HG02884 (cell line): ENCODE results near the gene ZNF12.
"Not testable (repeated sequence)": the region's sequence is repeated elsewhere in the genome, so short reads cannot be mapped to it uniquely, and the experiment has no call there.

Experiments
- ATAC-seq: cut with Tn5 transposase; IDR thresholded peaks from one replicate; pipeline ENCODE4 v1.9.1; 2021; ENCODE audit warnings: mild to moderate bottlenecking, moderate library complexity; ENCODE audit not compliant: unreplicated experiment

The ZNF12 gene

GRCh38 chr7:6706666-6707407 lies at the start of gene ZNF12:
Gene ZNF12, minus strand, starts transcription at chr7:6706947. Its CDS starts 1,774 bp downstream, at chr7:6705173.
- peak; percentile 87 for ATAC-seq

GRCh38 chr7:6753964-6754363 lies 47.2 kb upstream of the ZNF12 start, which contains the start of gene RSPH10B2:
Gene RSPH10B2, plus strand, starts transcription at chr7:6754103. Its CDS starts 3,575 bp downstream, at chr7:6757678.
- ATAC-seq: not testable (repeated sequence)

- not testable (repeated sequence) for ATAC-seq
Measured at GRCh38 chr7:6750173-6750572, 43.4 kb upstream of the ZNF12 start.

GRCh38 chr7:6749335-6749734 lies 42.6 kb upstream of the ZNF12 start:
- not testable (repeated sequence) for ATAC-seq

GRCh38 chr7:6744410-6745100 lies 37.8 kb upstream of the ZNF12 start:
- ATAC-seq: not testable (repeated sequence)

GRCh38 chr7:6738415-6738814 lies 31.7 kb upstream of the ZNF12 start:
- ATAC-seq: not testable (repeated sequence)

- no peak for ATAC-seq
Measured at GRCh38 chr7:6730343-6730633, 23.5 kb upstream of the ZNF12 start.

- peak; percentile 91 for ATAC-seq
Measured at GRCh38 chr7:6729492-6730342, 23.0 kb upstream of the ZNF12 start.

- ATAC-seq: not testable (repeated sequence)
Measured at GRCh38 chr7:6728893-6729491, 22.2 kb upstream of the ZNF12 start.

GRCh38 chr7:6727663-6728062 lies 20.9 kb upstream of the ZNF12 start:
- ATAC-seq: no peak

GRCh38 chr7:6726341-6726740 lies 19.6 kb upstream of the ZNF12 start:
- ATAC-seq: not testable (repeated sequence)

GRCh38 chr7:6725003-6725402 lies 18.3 kb upstream of the ZNF12 start:
- ATAC-seq: no peak

GRCh38 chr7:6724351-6724750 lies 17.6 kb upstream of the ZNF12 start:
- ATAC-seq: not testable (repeated sequence)

GRCh38 chr7:6718124-6718523 lies 11.4 kb upstream of the ZNF12 start:
- no peak for ATAC-seq

GRCh38 chr7:6715898-6716297 lies 9.2 kb upstream of the ZNF12 start:
- not testable (repeated sequence) for ATAC-seq

GRCh38 chr7:6714360-6714759 lies 7.6 kb upstream of the ZNF12 start:
- no peak for ATAC-seq

- ATAC-seq: no peak
Measured at GRCh38 chr7:6709808-6710207, 3.1 kb upstream of the ZNF12 start.

- ATAC-seq: no peak
Measured at GRCh38 chr7:6708304-6708703, 1.6 kb upstream of the ZNF12 start.

- ATAC-seq: peak; percentile 25
Measured at GRCh38 chr7:6705959-6706665, 635 bp downstream of the ZNF12 start.

GRCh38 chr7:6701860-6702259 lies 4.9 kb downstream of the ZNF12 start:
- ATAC-seq: no peak
